GM13977 (cell line): ENCODE results near the gene SARDH.

Experiments
- DNase-seq: peaks from one replicate; pipeline ENCODE4 v3.0.0; 2012; ENCODE audit warnings: low spot score
- in situ Hi-C: fragments of 300-500 bp; cut with MboI; formaldehyde crosslinking; loops from one replicate; pipeline ENCODE4 v1.12.0; 2022; ENCODE audit warnings: low sequenced_read_pairs, low pct_unique_long_range_greater_than_20kb, mixed read lengths, inconsistent platforms; ENCODE audit not compliant: unreplicated experiment
- TF ChIP-seq, protein P1 (sequence below): IDR thresholded peaks from 2 replicates; pipeline ENCODE4 v1.5.1; 2012; ENCODE audit warnings: mild to moderate bottlenecking, control low read depth; ENCODE audit not compliant: insufficient read depth; ENCODE audit errors: extremely low read depth, missing control alignments

The SARDH gene

DNA sequence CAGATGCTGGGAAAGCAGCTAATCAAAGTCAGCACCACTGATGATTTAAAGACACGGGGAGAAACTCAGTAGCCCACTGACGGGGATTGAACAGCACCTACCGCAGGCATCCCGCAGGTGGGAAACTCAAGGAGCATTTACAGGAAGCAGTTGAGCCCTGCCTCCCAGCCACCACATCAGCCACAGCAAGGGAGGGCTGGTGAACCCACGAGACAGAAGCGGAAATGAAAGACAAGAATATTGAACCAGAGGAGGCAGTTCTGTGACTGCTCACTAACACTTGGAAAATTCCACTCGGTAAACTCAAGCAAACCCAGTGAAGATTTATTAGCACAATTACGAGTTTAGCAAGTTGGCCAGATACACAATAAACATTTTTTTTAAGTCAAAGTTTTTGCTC lies 118.4 kb downstream of the SARDH start:
- in situ Hi-C loops: no loop called here
- no peak for DNase-seq
- TF ChIP-seq, protein P1, sequence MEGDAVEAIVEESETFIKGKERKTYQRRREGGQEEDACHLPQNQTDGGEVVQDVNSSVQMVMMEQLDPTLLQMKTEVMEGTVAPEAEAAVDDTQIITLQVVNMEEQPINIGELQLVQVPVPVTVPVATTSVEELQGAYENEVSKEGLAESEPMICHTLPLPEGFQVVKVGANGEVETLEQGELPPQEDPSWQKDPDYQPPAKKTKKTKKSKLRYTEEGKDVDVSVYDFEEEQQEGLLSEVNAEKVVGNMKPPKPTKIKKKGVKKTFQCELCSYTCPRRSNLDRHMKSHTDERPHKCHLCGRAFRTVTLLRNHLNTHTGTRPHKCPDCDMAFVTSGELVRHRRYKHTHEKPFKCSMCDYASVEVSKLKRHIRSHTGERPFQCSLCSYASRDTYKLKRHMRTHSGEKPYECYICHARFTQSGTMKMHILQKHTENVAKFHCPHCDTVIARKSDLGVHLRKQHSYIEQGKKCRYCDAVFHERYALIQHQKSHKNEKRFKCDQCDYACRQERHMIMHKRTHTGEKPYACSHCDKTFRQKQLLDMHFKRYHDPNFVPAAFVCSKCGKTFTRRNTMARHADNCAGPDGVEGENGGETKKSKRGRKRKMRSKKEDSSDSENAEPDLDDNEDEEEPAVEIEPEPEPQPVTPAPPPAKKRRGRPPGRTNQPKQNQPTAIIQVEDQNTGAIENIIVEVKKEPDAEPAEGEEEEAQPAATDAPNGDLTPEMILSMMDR: no peak

DNA sequence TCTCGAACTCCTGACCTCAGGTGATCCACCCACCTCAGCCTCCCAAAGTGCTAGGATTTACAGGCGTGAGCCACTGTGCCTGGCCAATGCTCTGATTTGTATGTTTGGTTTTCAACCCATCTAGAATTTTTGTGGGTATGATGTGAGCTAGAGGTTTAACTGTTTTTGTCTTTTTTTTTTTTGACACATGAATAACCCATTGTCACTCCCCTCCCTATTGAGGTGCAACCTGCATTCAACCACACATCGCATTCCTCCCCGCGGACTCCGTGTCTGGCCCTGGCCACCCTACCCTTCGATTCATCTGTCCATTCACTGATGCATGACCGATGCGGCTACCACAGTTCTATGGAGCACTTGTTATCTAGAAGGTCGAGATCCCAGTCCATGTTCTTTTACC lies 119.4 kb downstream of the SARDH start:
- in situ Hi-C loops: no loop called here
- TF ChIP-seq, protein P1: no peak

DNA sequence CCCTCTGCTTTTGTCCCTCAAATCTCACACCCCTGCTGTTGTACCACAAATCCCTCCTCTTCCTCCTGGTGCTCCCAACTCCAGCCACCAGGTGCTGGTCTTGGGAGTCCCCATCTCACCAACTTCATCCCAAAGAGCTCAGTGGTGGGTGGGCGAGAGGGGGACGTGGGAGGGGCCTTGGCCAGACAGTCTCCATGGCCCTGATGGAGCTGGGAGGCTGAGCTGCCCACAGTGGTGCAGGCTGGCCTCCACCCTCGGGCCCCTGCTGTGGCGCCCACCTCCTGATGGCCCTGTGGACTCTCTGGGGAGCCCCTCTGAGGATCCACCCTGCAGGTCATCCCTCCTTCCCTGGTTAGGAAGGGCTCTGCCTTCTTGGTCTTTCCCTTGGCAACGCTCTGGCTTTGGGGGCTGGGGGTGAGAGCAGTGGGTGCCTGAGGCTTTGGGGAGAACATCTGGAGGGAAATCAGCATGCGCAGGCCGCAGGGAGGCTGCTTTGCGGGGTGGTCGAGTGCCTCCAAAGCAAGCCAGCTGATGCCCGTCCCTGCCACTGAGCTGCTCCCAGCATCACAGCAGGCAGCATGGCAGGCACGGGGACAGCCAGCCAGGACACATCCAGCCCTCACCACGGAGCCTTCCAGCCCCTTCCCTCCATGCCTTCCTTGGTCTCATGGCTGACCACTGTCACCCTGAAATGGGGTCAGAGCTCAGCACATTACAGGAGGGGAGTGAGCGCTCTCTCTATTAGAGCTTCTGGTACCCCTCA lies 121.3 kb downstream of the SARDH start:
- TF ChIP-seq, protein P1: no peak
- DNase-seq: no peak
- in situ Hi-C loops: no loop called here

More for the DNA sequence above, 119.4 kb downstream of the SARDH start:
- DNase-seq: no peak

DNA sequence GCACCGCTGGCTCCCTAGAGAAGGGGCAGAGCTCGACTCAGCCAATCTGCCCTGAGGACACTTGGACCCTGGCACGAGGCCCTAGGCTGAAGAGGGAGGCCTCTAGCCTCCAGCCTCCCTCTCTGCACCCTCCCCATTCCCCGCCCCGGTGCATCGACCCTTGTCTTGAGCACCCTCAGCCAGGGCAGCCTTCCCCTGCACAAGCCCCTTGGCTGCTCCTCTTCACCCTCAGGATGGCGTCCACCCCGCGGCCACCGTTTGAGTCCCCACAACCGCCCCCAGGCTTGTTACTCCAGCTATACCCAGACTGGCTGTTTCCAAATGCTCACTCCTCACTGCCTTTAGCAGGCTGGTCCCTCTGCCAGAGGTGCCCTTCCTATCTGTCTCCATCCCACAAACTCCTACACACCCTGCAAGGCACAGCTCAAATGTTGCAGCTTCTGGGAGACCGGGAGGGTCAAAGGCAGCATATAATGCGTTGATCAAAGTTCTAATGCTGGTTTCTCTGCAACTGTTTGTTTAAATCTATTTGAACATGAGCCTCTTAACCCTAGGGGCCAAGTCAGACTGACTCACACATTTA lies 122.5 kb downstream of the SARDH start:
- in situ Hi-C loops: no loop called here
- TF ChIP-seq, protein P1: no peak
- no peak for DNase-seq

- TF ChIP-seq, protein P1: no peak
- no peak for DNase-seq
- in situ Hi-C loops: no loop called here
Observed at GRCh38 chr9:133615186-133615585, 123.0 kb downstream of the SARDH start.

DNA sequence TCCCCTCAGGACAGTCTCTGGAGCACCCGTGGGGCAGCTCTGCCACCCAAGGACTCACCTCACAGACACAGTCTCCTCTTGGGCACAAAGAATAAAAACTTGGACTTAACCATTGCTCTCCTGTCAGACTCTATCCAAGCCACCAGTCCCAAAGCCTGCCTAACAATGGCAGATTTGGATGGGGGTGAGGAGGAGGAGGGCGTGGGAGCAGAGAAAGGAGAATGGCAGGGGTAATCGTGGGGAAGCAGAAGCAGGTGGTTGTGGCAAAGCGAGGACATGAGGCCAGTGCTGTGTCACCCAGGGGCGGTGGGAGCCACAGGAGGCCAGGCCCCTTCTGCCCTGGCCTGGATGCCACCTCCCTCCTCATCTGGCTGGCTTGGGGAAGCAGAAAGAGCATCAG lies 123.5 kb downstream of the SARDH start:
- TF ChIP-seq, protein P1: no peak
- DNase-seq: no peak
- in situ Hi-C loops: no loop called here
